Rectal smooth muscle tissue (tissue), 1 donor: ENCODE results near the gene LRRC63.

ENCODE experiments used
- H3K27ac ChIP-seq: one replicate; pipeline ENCODE4 v1.7.0; 2013; ENCODE audit warnings: low read depth, low read length, inconsistent platforms
- H3K27me3 ChIP-seq: one replicate; pipeline ENCODE4 v1.7.0; 2013; ENCODE audit warnings: low read length; ENCODE audit not compliant: control insufficient read depth, insufficient read depth
- H3K36me3 ChIP-seq: one replicate; pipeline ENCODE4 v1.7.0; 2013; ENCODE audit warnings: low read length; ENCODE audit not compliant: control insufficient read depth, insufficient read depth
- H3K4me1 ChIP-seq: one replicate; pipeline ENCODE4 v1.7.0; 2013; ENCODE audit warnings: low read length; ENCODE audit not compliant: control insufficient read depth, insufficient read depth
- H3K4me3 ChIP-seq: one replicate; pipeline ENCODE4 v1.7.0; 2013; ENCODE audit warnings: low read length
- H3K9ac ChIP-seq: one replicate; pipeline ENCODE4 v1.7.0; 2013; ENCODE audit warnings: low read length

The LRRC63 gene

DNA sequence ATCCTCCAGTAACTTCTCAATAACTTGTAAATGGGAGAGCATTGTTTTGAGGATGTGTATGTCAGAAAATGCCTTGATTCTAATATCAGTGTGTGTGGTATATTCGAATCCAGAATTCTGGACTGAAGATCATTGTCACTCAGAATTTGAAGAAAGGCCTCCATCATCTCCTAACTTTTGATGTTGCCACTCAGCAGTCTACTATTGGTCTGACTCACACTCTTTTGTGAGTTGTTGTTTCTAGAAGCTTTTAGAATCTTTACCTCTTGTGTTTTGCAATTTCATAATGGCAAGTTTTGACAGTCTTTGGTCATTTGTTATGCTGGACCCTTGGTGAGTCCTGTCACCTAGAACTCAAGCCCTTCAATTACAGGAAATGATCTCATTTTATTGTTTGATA, 98.3 kb downstream of the LRRC63 start:
- H3K27me3 ChIP-seq, result no peaks in the 10 kb centered on the region

GRCh38 chr13:46311217-46311616, 99.5 kb downstream of the LRRC63 start:
- no peaks in the 10 kb centered on the region for H3K36me3 ChIP-seq
- no peak overlapping the region for H3K9ac ChIP-seq
- no peaks in the 10 kb centered on the region for H3K4me1 ChIP-seq
- H3K4me3 ChIP-seq, result no peak overlapping the region
- no peak overlapping the region for H3K27ac ChIP-seq
- no peaks in the 10 kb centered on the region for H3K27me3 ChIP-seq

More for the DNA sequence above, 98.3 kb downstream of the LRRC63 start:
- no peak overlapping the region for H3K9ac ChIP-seq
- no peak overlapping the region for H3K27ac ChIP-seq
- no peaks in the 10 kb centered on the region for H3K4me1 ChIP-seq
- no peak overlapping the region for H3K4me3 ChIP-seq
- H3K36me3 ChIP-seq, result no peaks in the 10 kb centered on the region

DNA sequence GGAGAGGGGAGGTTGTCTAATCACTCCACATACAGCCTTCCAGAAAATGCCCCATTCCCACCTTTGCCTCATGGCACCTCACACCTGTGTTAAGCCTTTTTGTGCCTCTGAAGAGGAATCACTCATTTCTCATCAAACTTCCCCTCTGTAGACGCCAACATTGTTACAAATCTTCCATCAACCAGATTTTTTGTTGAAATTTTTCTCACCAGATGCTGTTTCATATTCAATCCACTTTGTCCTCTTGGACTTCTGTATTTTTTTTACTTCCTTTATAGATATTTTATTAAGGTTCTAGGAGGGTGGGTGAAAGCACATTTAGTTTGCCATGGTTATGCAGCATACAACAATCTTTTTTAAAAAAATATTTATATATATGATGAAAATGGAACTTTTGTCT, 101.3 kb downstream of the LRRC63 start:
- H3K27ac ChIP-seq, result no peak overlapping the region
- no peak overlapping the region for H3K9ac ChIP-seq
- no peaks in the 10 kb centered on the region for H3K4me1 ChIP-seq
- H3K27me3 ChIP-seq, result no peaks in the 10 kb centered on the region
- H3K36me3 ChIP-seq, result no peaks in the 10 kb centered on the region
- no peak overlapping the region for H3K4me3 ChIP-seq

GRCh38 chr13:46313432-46314257, 101.9 kb downstream of the LRRC63 start:
- H3K4me3 ChIP-seq, result no peak overlapping the region
- no peaks in the 10 kb centered on the region for H3K27me3 ChIP-seq
- no peaks in the 10 kb centered on the region for H3K4me1 ChIP-seq
- no peak overlapping the region for H3K27ac ChIP-seq
- no peaks in the 10 kb centered on the region for H3K36me3 ChIP-seq
- no peak overlapping the region for H3K9ac ChIP-seq

DNA sequence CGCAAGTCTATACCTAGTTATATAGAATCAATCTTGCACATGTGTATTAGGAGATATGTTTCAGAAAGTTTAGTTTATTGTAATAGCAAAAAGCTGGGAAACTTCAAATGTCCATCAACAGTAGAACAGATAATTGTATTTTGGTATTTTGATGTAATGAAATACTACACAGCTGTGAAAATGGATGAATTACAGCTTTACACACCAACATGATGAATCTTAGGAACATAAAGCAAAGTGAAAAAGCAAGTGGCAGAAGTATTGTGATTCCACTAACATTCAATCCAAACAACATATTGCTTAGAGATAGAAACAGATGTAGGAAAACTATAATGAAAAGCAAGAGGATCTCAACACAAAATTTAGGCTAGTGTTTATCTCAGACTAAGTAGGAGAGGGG, 102.9 kb downstream of the LRRC63 start:
- Histone ChIP-seq H3K4me1 (no peaks in the 10 kb centered on the region), H3K36me3 (no peaks in the 10 kb centered on the region), H3K27ac (no peak overlapping the region), H3K27me3 (no peaks in the 10 kb centered on the region), H3K9ac (no peak overlapping the region), H3K4me3 (no peak overlapping the region)

GRCh38 chr13:46315036-46315435, 103.3 kb downstream of the LRRC63 start:
- no peak overlapping the region for H3K4me3 ChIP-seq
- H3K36me3 ChIP-seq, result no peaks in the 10 kb centered on the region
- H3K9ac ChIP-seq, result no peak overlapping the region
- no peaks in the 10 kb centered on the region for H3K27me3 ChIP-seq
- no peak overlapping the region for H3K27ac ChIP-seq
- H3K4me1 ChIP-seq, result no peaks in the 10 kb centered on the region

DNA sequence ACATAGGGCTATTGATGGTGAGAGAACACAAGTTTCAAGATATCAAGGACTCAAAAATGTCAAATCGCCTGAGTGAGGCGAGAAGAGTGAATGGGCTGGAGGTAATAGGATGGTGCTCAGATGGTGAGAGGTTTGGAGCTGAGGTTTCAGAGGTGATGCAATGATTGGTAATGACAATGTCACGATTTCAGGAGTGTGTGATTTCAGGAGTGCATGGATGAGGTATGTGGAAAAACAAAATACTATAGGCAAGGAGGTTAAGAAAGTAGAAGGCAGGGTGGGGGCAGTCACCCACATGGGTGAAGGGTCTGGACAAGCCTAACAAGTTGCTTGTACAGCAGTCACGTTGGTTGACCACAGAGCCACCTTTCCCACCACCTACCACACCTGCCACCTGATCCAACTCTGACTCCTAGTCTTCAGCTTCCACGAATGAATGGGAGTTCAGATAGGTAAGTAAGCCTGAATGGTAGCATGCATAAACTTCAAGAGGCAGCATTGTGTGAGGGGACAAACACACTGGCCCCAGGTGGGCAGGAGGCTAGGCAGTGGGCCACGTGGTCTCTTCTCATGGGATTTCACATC, 103.9 kb downstream of the LRRC63 start:
- Histone ChIP-seq H3K4me3 (no peak overlapping the region), H3K27ac (no peak overlapping the region), H3K27me3 (no peaks in the 10 kb centered on the region), H3K4me1 (no peaks in the 10 kb centered on the region), H3K9ac (no peak overlapping the region), H3K36me3 (no peaks in the 10 kb centered on the region)

DNA sequence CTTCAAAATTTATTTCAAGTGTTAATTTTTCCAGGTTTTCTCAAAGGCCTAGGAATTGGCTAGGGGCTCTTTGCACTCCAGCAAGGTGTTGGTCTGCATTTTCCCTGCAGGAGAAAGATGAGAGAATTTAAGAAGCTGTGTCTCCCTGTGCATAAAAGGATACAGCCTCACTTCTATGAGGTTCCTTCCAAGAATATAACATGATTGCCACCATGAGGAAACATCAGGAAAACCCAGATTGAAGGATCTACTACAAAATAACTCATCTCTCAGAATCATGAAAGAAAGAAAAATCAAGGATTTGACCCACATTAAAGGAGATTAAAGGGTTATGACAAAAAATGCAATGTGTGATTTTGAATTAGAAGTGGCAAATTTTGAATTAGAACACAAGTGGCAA, 105.4 kb downstream of the LRRC63 start:
- H3K4me3 ChIP-seq, result no peak overlapping the region
- H3K9ac ChIP-seq, result no peak overlapping the region
- no peaks in the 10 kb centered on the region for H3K27me3 ChIP-seq
- no peak overlapping the region for H3K27ac ChIP-seq
- no peaks in the 10 kb centered on the region for H3K4me1 ChIP-seq
- no peaks in the 10 kb centered on the region for H3K36me3 ChIP-seq

DNA sequence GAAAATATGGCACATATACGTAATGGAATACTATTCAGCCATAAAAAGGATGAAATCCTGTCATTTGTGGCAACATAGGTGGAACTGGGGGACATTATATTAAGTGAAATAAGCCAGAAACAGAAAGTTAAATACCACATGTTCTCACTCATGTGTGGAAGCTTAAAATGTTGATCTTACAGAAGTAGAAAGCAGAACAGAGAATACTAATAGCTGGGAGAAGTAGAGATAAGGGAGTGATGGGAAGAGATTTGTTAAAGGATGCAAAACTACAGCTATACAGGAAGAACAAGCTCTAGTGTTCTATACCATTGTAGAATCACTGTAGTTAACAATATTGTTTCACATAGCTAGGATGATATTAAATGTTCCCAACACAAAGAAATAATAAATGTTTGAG, 107.3 kb downstream of the LRRC63 start:
- no peaks in the 10 kb centered on the region for H3K36me3 ChIP-seq
- H3K27me3 ChIP-seq, result no peaks in the 10 kb centered on the region
- no peak overlapping the region for H3K9ac ChIP-seq
- H3K27ac ChIP-seq, result no peak overlapping the region
- no peak overlapping the region for H3K4me3 ChIP-seq
- H3K4me1 ChIP-seq, result no peaks in the 10 kb centered on the region

GRCh38 chr13:46320406-46320805, 108.7 kb downstream of the LRRC63 start:
- no peaks in the 10 kb centered on the region for H3K27me3 ChIP-seq
- H3K9ac ChIP-seq, result no peak overlapping the region
- no peaks in the 10 kb centered on the region for H3K4me1 ChIP-seq
- no peak overlapping the region for H3K27ac ChIP-seq
- no peaks in the 10 kb centered on the region for H3K36me3 ChIP-seq
- H3K4me3 ChIP-seq, result no peak overlapping the region

DNA sequence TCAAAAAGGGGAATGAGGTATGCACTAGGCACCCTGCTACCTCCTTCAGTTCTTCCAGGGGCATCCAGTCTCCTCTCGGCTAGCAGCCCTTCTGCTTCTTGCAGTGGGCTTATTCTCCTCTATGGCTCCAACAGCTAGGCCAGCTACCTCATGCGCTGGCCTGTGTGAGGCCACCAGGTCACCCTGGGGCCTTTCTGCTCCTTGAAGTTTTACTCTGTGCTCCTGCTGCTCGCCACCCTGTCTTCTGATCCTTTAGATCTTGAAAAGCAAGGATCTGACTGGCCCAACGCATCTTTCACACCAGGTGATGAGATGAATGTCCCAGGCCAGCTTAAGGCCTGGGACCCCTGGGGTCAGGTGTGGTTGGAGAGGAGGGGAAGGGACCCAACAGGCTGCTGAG, 109.1 kb downstream of the LRRC63 start:
- no peaks in the 10 kb centered on the region for H3K36me3 ChIP-seq
- no peak overlapping the region for H3K27ac ChIP-seq
- no peaks in the 10 kb centered on the region for H3K4me1 ChIP-seq
- no peaks in the 10 kb centered on the region for H3K27me3 ChIP-seq
- H3K4me3 ChIP-seq, result no peak overlapping the region
- no peak overlapping the region for H3K9ac ChIP-seq

DNA sequence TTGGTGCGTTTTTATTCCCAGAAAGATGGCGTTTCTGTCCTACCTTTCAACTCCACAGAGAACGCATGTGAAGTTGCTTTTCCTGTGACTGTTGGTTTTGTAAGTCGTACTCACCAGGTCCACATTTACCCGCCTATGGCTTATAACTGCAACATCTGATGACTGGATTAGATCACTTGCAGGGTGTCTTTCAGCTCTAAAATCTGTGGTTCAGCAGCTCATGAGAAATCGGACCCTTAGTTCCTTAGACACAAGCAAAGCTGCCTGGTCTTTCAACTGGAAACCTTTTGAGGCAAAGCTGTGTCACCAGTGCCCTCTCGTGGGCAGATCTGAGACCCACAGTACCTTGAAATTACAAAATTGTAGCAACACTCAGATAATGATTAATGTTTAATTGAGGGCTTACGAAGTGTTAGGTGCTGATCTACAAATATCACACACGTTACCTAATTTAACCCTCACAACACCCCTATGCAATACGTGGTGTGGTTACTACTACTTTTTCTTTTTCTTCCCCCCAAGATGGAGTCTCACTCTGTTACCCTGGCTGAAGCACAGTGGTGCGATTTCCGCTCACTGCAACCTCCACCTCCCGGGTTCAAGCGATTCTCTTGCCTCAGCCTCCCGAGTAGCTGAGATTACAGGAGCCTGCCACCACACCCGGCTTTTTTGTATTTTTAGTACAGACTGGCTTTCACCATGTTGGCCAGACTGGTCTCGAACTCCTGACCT, 109.9 kb downstream of the LRRC63 start:
- Histone ChIP-seq H3K27ac (no peak overlapping the region), H3K36me3 (no peaks in the 10 kb centered on the region), H3K4me1 (no peaks in the 10 kb centered on the region), H3K27me3 (no peaks in the 10 kb centered on the region), H3K4me3 (no peak overlapping the region), H3K9ac (no peak overlapping the region)
